Measurements from ENCODE around the gene ATOH7. TPM values are rescaled to one million over a fixed set of nuclear protein-coding genes. Genes with fewer than 3 reads are reported as not detected.

ATOH7 gene
- total and polyA plus RNA-seq, 10 donors, result 0.04 to 0.10 (median 0.08) TPM; not detected in 7

- 72 to 88% (median 75%) methylated on average over 5 of the region's 5 CpGs for WGBS, 5 donors
Measured at GRCh38 chr10:68239596-68240150, 7.8 kb upstream of the ATOH7 start.

GRCh38 chr10:68239069-68239468 is 7.2 kb upstream of the ATOH7 start:
- no peaks in the 10 kb centered on the region for H3K36me3 ChIP-seq
- 95 to 99% (median 97%) methylated on average over 5 of the region's 5 CpGs for WGBS, 5 donors

More at GRCh38 chr10:68239596-68240150, 7.8 kb upstream of the ATOH7 start:
- Histone ChIP-seq H3K27me3 (replicated peaks in 1 of 7) (no peaks in the 10 kb centered on the region), H3K9me3 (no peaks in the 10 kb centered on the region), H3K4me1 (no peaks in the 10 kb centered on the region), H3K4me3 (no peak overlapping the region), H3K27ac (no peak overlapping the region), H3K36me3 (no peaks in the 10 kb centered on the region)
- TF ChIP-seq POLR2AphosphoS5 (IDR thresholded peaks at IDR 0.05) (no peak), CTCF (IDR thresholded peaks at IDR 0.05 in 8 of 11, conservative IDR thresholded peaks at IDR 0.05 in 3 of 11) (no peak)
- no peak for DNase-seq
- intact Hi-C loops (cut with DNase I; ENCODE audit: low total_unique reads), result no loop called here

GRCh38 chr10:68238371-68238770 is 6.5 kb upstream of the ATOH7 start:
- no peak for TF ChIP-seq POLR2A (IDR thresholded peaks at IDR 0.05)
- no peak for TF ChIP-seq CTCF (IDR thresholded peaks at IDR 0.05 in 8 of 11, conservative IDR thresholded peaks at IDR 0.05 in 3 of 11)
- no peak for TF ChIP-seq POLR2AphosphoS5 (IDR thresholded peaks at IDR 0.05)
- 87 to 94% (median 90%) methylated on average over 6 of the region's 6 CpGs for WGBS, 5 donors
- Histone ChIP-seq H3K27me3 (replicated peaks in 1 of 7) (no peaks in the 10 kb centered on the region), H3K27ac (no peak overlapping the region), H3K9me3 (no peaks in the 10 kb centered on the region), H3K4me1 (no peaks in the 10 kb centered on the region), H3K4me3 (no peak overlapping the region), H3K36me3 (no peaks in the 10 kb centered on the region)
- intact Hi-C loops (cut with DNase I; ENCODE audit: low total_unique reads), result no loop called here
- no peak for DNase-seq

More at GRCh38 chr10:68239069-68239468, 7.2 kb upstream of the ATOH7 start:
- Histone ChIP-seq H3K9me3 (no peaks in the 10 kb centered on the region), H3K4me3 (no peak overlapping the region), H3K27me3 (replicated peaks in 1 of 7) (no peaks in the 10 kb centered on the region), H3K27ac (no peak overlapping the region), H3K4me1 (no peaks in the 10 kb centered on the region)
- no peak for TF ChIP-seq POLR2AphosphoS5 (IDR thresholded peaks at IDR 0.05)
- no peak for TF ChIP-seq POLR2A (IDR thresholded peaks at IDR 0.05)
- no peak for TF ChIP-seq CTCF (IDR thresholded peaks at IDR 0.05 in 8 of 11, conservative IDR thresholded peaks at IDR 0.05 in 3 of 11)
- no peak for DNase-seq
- intact Hi-C loops (cut with DNase I; ENCODE audit: low total_unique reads), result no loop called here

GRCh38 chr10:68237173-68237572 is 5.3 kb upstream of the ATOH7 start:
- intact Hi-C loops (cut with DNase I; ENCODE audit: low total_unique reads), result no loop called here
- DNase-seq, result no peak
- WGBS, 5 donors, result 85 to 95% (median 89%) methylated on average over 3 of the region's 3 CpGs

More at GRCh38 chr10:68237173-68237572, 5.3 kb upstream of the ATOH7 start:
- H3K36me3 ChIP-seq, result no peaks in the 10 kb centered on the region
- H3K4me1 ChIP-seq, result peaks cover 0 to under 1% (median 0%) of the 10 kb centered on the region in 6 donors
- H3K9me3 ChIP-seq, result no peaks in the 10 kb centered on the region
- no peak overlapping the region for H3K27ac ChIP-seq
- H3K4me3 ChIP-seq, result no peak overlapping the region
- H3K27me3 ChIP-seq (replicated peaks in 1 of 7), result peaks cover 0 to 2% (median 0%) of the 10 kb centered on the region in 7 donors
- TF ChIP-seq CTCF (IDR thresholded peaks at IDR 0.05 in 8 of 11, conservative IDR thresholded peaks at IDR 0.05 in 3 of 11) (no peak), POLR2A (IDR thresholded peaks at IDR 0.05) (no peak), POLR2AphosphoS5 (IDR thresholded peaks at IDR 0.05) (no peak)
